IMR-90 (cell line): ENCODE results near the gene EXOC6B. TPM values are rescaled to one million over a fixed set of nuclear protein-coding genes. Genes with fewer than 3 reads are reported as not detected.

Experiments
- ATAC-seq: fragments of 200-7000 bp; cut with Tn5 transposase; 2 replicates; pipeline ENCODE4 v1.9.1; 2020; ENCODE audit warnings: low read depth, mild to moderate bottlenecking, moderate library complexity
- BruUV-seq: library from RNA; stranded (reverse); fragments of 400-500 nt; replicated peaks from 2 replicates; lab custom pipeline; 2021; lab: Mats Ljungman, UMichigan
- CTCF ChIA-PET: fragments of 300-600 bp; formaldehyde crosslinking; extraction: SDS; loops from one replicate; lab custom pipeline; 2021; ENCODE audit warnings: antibody characterized with exemption; lab: Yijun Ruan, JAX
- POLR2A ChIA-PET: fragments of 300-600 bp; sonication (Branson Sonifier 250); formaldehyde crosslinking; loops from one replicate; lab custom pipeline; 2022; ENCODE audit warnings: antibody characterized with exemption; ENCODE audit not compliant: unreplicated experiment; lab: Charles Lee
- DNase-seq: peaks from one replicate; pipeline ENCODE4 v3.0.0; 2013
- H2AFZ ChIP-seq: replicated peaks from 2 replicates; pipeline ENCODE3; 2013; ENCODE audit warnings: low read length, mild to moderate bottlenecking; ENCODE audit not compliant: poor library complexity
- H2AK5ac ChIP-seq: 2 replicates; pipeline ENCODE4 v1.6.1; 2013; ENCODE audit warnings: low read depth, low read length, inconsistent platforms
- H2AK9ac ChIP-seq: replicated peaks from 2 replicates; pipeline ENCODE3; 2013; ENCODE audit warnings: mild to moderate bottlenecking, low read depth, low read length, moderate library complexity; ENCODE audit not compliant: poor library complexity
- H2BK120ac ChIP-seq: 2 replicates; pipeline ENCODE4 v1.6.1; 2013; ENCODE audit warnings: low read depth, low read length, inconsistent platforms
- H2BK15ac ChIP-seq: 3 replicates; pipeline ENCODE4 v1.6.1; 2013; ENCODE audit warnings: low read depth, low read length, inconsistent platforms
- H2BK20ac ChIP-seq: 2 replicates; pipeline ENCODE4 v1.6.1; 2013; ENCODE audit warnings: low read depth, mild to moderate bottlenecking, inconsistent platforms, low read length, moderate library complexity
- H2BK5ac ChIP-seq: 2 replicates; pipeline ENCODE4 v1.6.1; 2013; ENCODE audit warnings: mild to moderate bottlenecking, low read depth, low read length, inconsistent platforms; ENCODE audit not compliant: poor library complexity, severe bottlenecking
- H3K14ac ChIP-seq: replicated peaks from 2 replicates; pipeline ENCODE4 v1.6.1; 2013; ENCODE audit warnings: low read depth, low read length, inconsistent platforms
- H3K18ac ChIP-seq: 2 replicates; pipeline ENCODE4 v1.6.1; 2013; ENCODE audit warnings: low read depth, low read length, control low read depth
- H3K23ac ChIP-seq: 2 replicates; pipeline ENCODE4 v1.6.1; 2013; ENCODE audit warnings: low read depth, low read length, inconsistent platforms
- H3K27ac ChIP-seq: 2 replicates; pipeline ENCODE4 v1.5.1; 2013; ENCODE audit warnings: mild to moderate bottlenecking, control low read depth, low read length; ENCODE audit not compliant: insufficient read depth
- H3K27me3 ChIP-seq: 2 replicates; pipeline ENCODE4 v1.6.1; 2013; ENCODE audit warnings: low read length; ENCODE audit not compliant: control insufficient read depth, insufficient read depth
- H3K36me3 ChIP-seq: 2 replicates; pipeline ENCODE4 v1.6.1; 2013; ENCODE audit warnings: low read length, mixed read lengths; ENCODE audit not compliant: control insufficient read depth, insufficient read depth
- H3K4ac ChIP-seq: 2 replicates; pipeline ENCODE4 v1.6.1; 2013; ENCODE audit warnings: low read depth, low read length, inconsistent platforms
- H3K4me1 ChIP-seq: 2 replicates; pipeline ENCODE4 v1.6.1; 2013; ENCODE audit warnings: low read length, mixed read lengths; ENCODE audit not compliant: control insufficient read depth, insufficient read depth
- H3K4me2 ChIP-seq: 2 replicates; pipeline ENCODE4 v1.6.1; 2013; ENCODE audit warnings: low read depth, mild to moderate bottlenecking, control low read depth, low read length, moderate library complexity
- H3K4me3 ChIP-seq: 2 replicates; pipeline ENCODE4 v1.5.1; 2013; ENCODE audit warnings: low read depth, mild to moderate bottlenecking, control low read depth, low read length, moderate library complexity; ENCODE audit not compliant: insufficient read depth
- H3K56ac ChIP-seq: 2 replicates; pipeline ENCODE4 v1.6.1; 2013; ENCODE audit warnings: low read length, inconsistent platforms; ENCODE audit not compliant: insufficient read depth; ENCODE audit errors: extremely low read depth
- H3K79me1 ChIP-seq, 2 experiments: 2 replicates each; pipeline ENCODE4 v1.6.1; 2013; ENCODE audit warnings: low read length in 2 of 2, inconsistent platforms in 1 of 2, low read depth in 1 of 2
- H3K9ac ChIP-seq: 2 replicates; pipeline ENCODE4 v1.6.1; 2013; ENCODE audit warnings: low read depth, low read length, control low read depth
- H3K9me1 ChIP-seq: 2 replicates; pipeline ENCODE4 v1.6.1; 2013; ENCODE audit warnings: low read length, inconsistent platforms; ENCODE audit not compliant: insufficient read depth
- H3K9me3 ChIP-seq: 2 replicates; pipeline ENCODE4 v1.6.1; 2013; ENCODE audit warnings: low read length; ENCODE audit not compliant: control insufficient read depth, insufficient read depth
- H4K20me1 ChIP-seq: 2 replicates; pipeline ENCODE4 v1.6.1; 2013; ENCODE audit warnings: low read length, inconsistent platforms; ENCODE audit not compliant: insufficient read depth
- H4K5ac ChIP-seq: 2 replicates; pipeline ENCODE4 v1.6.1; 2013; ENCODE audit warnings: mild to moderate bottlenecking, low read depth, low read length, control low read depth
- H4K8ac ChIP-seq, 2 experiments: 2 replicates each; pipeline ENCODE4 v1.6.1; 2013; ENCODE audit warnings: low read depth in 2 of 2, low read length in 2 of 2, control low read depth in 1 of 2, inconsistent platforms in 1 of 2
- H4K91ac ChIP-seq: 2 replicates; pipeline ENCODE4 v1.6.1; 2013; ENCODE audit warnings: low read depth, low read length, inconsistent platforms; ENCODE audit not compliant: insufficient read depth
- BHLHE40 ChIP-seq: fragments of 150-350 bp; IDR thresholded peaks from 2 replicates; pipeline ENCODE4 v1.6.1; 2016; ENCODE audit warnings: mild to moderate bottlenecking, low read depth, low read length
- CEBPB ChIP-seq: IDR thresholded peaks from 2 replicates; pipeline ENCODE4 v1.6.1; 2012; ENCODE audit warnings: low read depth, low read length, improper control_type of control experiment
- CHD1 ChIP-seq: IDR thresholded peaks from 2 replicates; pipeline ENCODE4 v1.6.1; 2012; ENCODE audit warnings: low read depth, low read length, improper control_type of control experiment
- FOS ChIP-seq: fragments of 150-350 bp; IDR thresholded peaks from 2 replicates; pipeline ENCODE4 v1.6.1; 2016; ENCODE audit warnings: low read depth, low read length
- MAFK ChIP-seq: IDR thresholded peaks from 2 replicates; pipeline ENCODE4 v1.6.1; 2012; ENCODE audit warnings: low read depth, low read length, improper control_type of control experiment
- MAZ ChIP-seq: IDR thresholded peaks from 2 replicates; pipeline ENCODE4 v1.6.1; 2012; ENCODE audit warnings: low read depth, mild to moderate bottlenecking, low read length, improper control_type of control experiment, moderate library complexity, borderline replicate concordance
- MXI1 ChIP-seq: IDR thresholded peaks from 2 replicates; pipeline ENCODE4 v1.6.1; 2012; ENCODE audit warnings: low read depth, mild to moderate bottlenecking, low read length, moderate library complexity, borderline replicate concordance
- NFE2L2 ChIP-seq: fragments of 150-350 bp; IDR thresholded peaks from 2 replicates; pipeline ENCODE4 v1.6.1; 2016; ENCODE audit warnings: low read depth, mild to moderate bottlenecking, low read length
- POLR2A ChIP-seq: IDR thresholded peaks from 2 replicates; pipeline ENCODE4 v1.6.1; 2012; ENCODE audit warnings: mild to moderate bottlenecking, low read depth, low read length
- RAD21 ChIP-seq: IDR thresholded peaks from 2 replicates; pipeline ENCODE4 v1.6.1; 2012; ENCODE audit warnings: low read length, improper control_type of control experiment
- RCOR1 ChIP-seq: IDR thresholded peaks from 2 replicates; pipeline ENCODE4 v1.6.1; 2012; ENCODE audit warnings: mild to moderate bottlenecking, low read length, improper control_type of control experiment; ENCODE audit not compliant: insufficient replicate concordance
- RFX5 ChIP-seq: IDR thresholded peaks from 2 replicates; pipeline ENCODE4 v1.8.0; 2012; ENCODE audit warnings: low read depth, mild to moderate bottlenecking, low read length, moderate library complexity
- SMC3 ChIP-seq: fragments of 150-350 bp; IDR thresholded peaks from 2 replicates; pipeline ENCODE4 v1.6.1; 2016; ENCODE audit warnings: low read depth, mild to moderate bottlenecking, antibody characterized with exemption, low read length, moderate library complexity
- WGBS, 2 experiments: methylation state at CpG; one replicate each; pipeline versions ENCODE4 v1.1.5 to v1.1.7; 2013; ENCODE audit warnings: missing lambda C conversion rate in 2 of 2; ENCODE audit not compliant: insufficient read length in 1 of 2; ENCODE audit errors: extremely low coverage in 2 of 2; 5-methylcytosine and 5-hydroxymethylcytosine counted together
- dilution Hi-C: fragments of 300-500 bp; cut with HindIII; formaldehyde crosslinking; loops from one replicate; pipeline ENCODE4 v1.14.3; 2018; ENCODE audit warnings: low sequenced_read_pairs; ENCODE audit not compliant: unreplicated experiment
- in situ Hi-C: fragments of 300-500 bp; cut with MboI; formaldehyde crosslinking; loops from 3 replicates; pipeline ENCODE4 v1.14.3; 2019; ENCODE audit warnings: low sequenced_read_pairs, inconsistent platforms, mixed read lengths
- intact Hi-C: fragments of 100-400 bp; cut with micrococcal nuclease; formaldehyde crosslinking; loops from 2 replicates; pipeline ENCODE4 v1.10.0; 2022
- polyA plus RNA-seq, 3 experiments: library from polyadenylated mRNA; depleted of rRNA; stranded (reverse); fragments of >200 nt; gene quantifications; 2 replicates each; pipeline ENCODE4 v1.2.3, GENCODE V29; 2012; ENCODE audit warnings: low replicate concordance in 1 of 3
- total RNA-seq: library from RNA; depleted of rRNA; stranded (reverse); fragments of >200 nt; gene quantifications from 2 replicates; pipeline ENCODE4 v1.2.3, GENCODE V29; 2012
- TF ChIP-seq, protein P1 (sequence below): conservative IDR thresholded peaks from 2 replicates; pipeline ENCODE4 v1.5.1; 2012; ENCODE audit warnings: mild to moderate bottlenecking, low read depth, low read length, improper control_type of control experiment
- TF ChIP-seq, protein P2 (sequence below): fragments of 150-350 bp; IDR thresholded peaks from 2 replicates; pipeline ENCODE4 v1.6.1; 2017; ENCODE audit warnings: mild to moderate bottlenecking, antibody characterized with exemption, low read length, low read depth
- TF ChIP-seq, protein P3 (sequence below): fragments of 150-350 bp; IDR thresholded peaks from 2 replicates; pipeline ENCODE4 v1.6.1; 2016; ENCODE audit warnings: low read depth, mild to moderate bottlenecking, low read length, moderate library complexity, borderline replicate concordance

EXOC6B gene
- total and polyA plus RNA-seq, 2 of the 4 experiments (the other 2 are of a cell fraction) = 10.2 to 29.4 TPM

DNA sequence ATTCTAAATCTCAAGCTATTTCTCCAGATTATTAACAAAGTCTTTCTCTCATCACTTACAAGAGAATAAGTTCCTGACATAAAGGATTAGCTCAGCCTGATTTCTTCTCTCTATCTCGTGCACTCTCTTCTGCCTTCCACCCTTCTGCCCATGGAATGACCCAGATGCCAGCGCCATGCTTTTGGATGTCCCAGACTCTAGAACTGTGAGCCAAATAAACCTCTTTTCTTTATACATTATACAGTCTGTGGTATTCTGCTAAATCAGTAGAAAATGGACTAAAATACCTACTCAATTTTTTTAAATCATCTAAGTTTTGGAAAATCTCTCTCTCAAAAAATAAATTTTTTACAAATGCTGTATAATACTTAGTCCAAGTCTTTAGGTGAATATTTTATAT, 218.6 kb downstream of the EXOC6B start:
- Histone ChIP-seq H3K18ac (no peak overlapping the region), H2AK9ac (no peak overlapping the region), H4K20me1 (no peaks in the 10 kb centered on the region), H3K4me3 (no peak overlapping the region), H3K27me3 (no peaks in the 10 kb centered on the region), H3K23ac (no peak overlapping the region), H3K4me2 (no peak overlapping the region), H4K8ac (no peak overlapping the region), H2AFZ (no peak overlapping the region), H4K5ac (no peak overlapping the region), H3K14ac (no peak overlapping the region), H2BK15ac (no peak overlapping the region), H3K36me3 (no peaks in the 10 kb centered on the region), H3K4me1 (no peaks in the 10 kb centered on the region), H3K9me1 (no peaks in the 10 kb centered on the region; the same call in 1 of the 2 replicates), H3K4ac (no peak overlapping the region), H3K79me1 (peaks cover 2 to 9% of the 10 kb centered on the region in 2 experiments; a peak in 1 of 4 replicates), H2BK5ac (no peak overlapping the region), H2BK120ac (no peak overlapping the region), H4K91ac (no peak overlapping the region), H3K27ac (no peak overlapping the region), H3K9ac (no peak overlapping the region), H2AK5ac (no peak overlapping the region), H2BK20ac (no peak overlapping the region), H3K56ac (no peak overlapping the region), H3K9me3 (no peaks in the 10 kb centered on the region)
- dilution Hi-C loops (no loop called here), intact Hi-C loops (loop anchor here (5.0 to 10.0 kb wide), 2 partner anchors 120 to 258 kb away; no protein-coding TSS in a partner anchor), in situ Hi-C loops (no loop called here)
- POLR2A ChIA-PET = no interaction called here
- WGBS, 2 experiments = no CpG with 5 or more reads among the region's 2 CpGs
- no TSS peak for BruUV-seq
- DNase-seq = no peak
- TF ChIP-seq, protein P1, sequence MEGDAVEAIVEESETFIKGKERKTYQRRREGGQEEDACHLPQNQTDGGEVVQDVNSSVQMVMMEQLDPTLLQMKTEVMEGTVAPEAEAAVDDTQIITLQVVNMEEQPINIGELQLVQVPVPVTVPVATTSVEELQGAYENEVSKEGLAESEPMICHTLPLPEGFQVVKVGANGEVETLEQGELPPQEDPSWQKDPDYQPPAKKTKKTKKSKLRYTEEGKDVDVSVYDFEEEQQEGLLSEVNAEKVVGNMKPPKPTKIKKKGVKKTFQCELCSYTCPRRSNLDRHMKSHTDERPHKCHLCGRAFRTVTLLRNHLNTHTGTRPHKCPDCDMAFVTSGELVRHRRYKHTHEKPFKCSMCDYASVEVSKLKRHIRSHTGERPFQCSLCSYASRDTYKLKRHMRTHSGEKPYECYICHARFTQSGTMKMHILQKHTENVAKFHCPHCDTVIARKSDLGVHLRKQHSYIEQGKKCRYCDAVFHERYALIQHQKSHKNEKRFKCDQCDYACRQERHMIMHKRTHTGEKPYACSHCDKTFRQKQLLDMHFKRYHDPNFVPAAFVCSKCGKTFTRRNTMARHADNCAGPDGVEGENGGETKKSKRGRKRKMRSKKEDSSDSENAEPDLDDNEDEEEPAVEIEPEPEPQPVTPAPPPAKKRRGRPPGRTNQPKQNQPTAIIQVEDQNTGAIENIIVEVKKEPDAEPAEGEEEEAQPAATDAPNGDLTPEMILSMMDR = no peak
- TF ChIP-seq MAZ = no peak
- TF ChIP-seq CEBPB = no peak
- TF ChIP-seq POLR2A = no peak
- TF ChIP-seq MXI1 = no peak
- TF ChIP-seq FOS = no peak
- TF ChIP-seq SMC3 = no peak
- TF ChIP-seq BHLHE40 = no peak
- no peak for TF ChIP-seq RAD21
- TF ChIP-seq, protein P2, sequence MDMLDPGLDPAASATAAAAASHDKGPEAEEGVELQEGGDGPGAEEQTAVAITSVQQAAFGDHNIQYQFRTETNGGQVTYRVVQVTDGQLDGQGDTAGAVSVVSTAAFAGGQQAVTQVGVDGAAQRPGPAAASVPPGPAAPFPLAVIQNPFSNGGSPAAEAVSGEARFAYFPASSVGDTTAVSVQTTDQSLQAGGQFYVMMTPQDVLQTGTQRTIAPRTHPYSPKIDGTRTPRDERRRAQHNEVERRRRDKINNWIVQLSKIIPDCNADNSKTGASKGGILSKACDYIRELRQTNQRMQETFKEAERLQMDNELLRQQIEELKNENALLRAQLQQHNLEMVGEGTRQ = no peak
- TF ChIP-seq RFX5 = no peak
- TF ChIP-seq, protein P3, sequence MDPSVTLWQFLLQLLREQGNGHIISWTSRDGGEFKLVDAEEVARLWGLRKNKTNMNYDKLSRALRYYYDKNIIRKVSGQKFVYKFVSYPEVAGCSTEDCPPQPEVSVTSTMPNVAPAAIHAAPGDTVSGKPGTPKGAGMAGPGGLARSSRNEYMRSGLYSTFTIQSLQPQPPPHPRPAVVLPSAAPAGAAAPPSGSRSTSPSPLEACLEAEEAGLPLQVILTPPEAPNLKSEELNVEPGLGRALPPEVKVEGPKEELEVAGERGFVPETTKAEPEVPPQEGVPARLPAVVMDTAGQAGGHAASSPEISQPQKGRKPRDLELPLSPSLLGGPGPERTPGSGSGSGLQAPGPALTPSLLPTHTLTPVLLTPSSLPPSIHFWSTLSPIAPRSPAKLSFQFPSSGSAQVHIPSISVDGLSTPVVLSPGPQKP = no peak
- TF ChIP-seq NFE2L2 = no peak
- TF ChIP-seq RCOR1 = no peak
- TF ChIP-seq MAFK = no peak
- TF ChIP-seq CHD1 = no peak
- no peak for ATAC-seq
- CTCF ChIA-PET = interaction anchor here (0.5 kb wide), 1 partner anchor 1252 kb away, joined by 3 read pairs; no protein-coding TSS in a partner anchor
